K562 (cell line): ENCODE results near the gene USP16. TPM values are rescaled to one million over a fixed set of nuclear protein-coding genes. Genes with fewer than 3 reads are reported as not detected.

Experiments
- ATF3 ChIP-seq, 2 experiments: fragments of 450-650 bp in 1 of 2; sonication (generic) in 1 of 2; formaldehyde crosslinking in 1 of 2; IDR thresholded peaks in 1 of 2; conservative IDR thresholded peaks in 1 of 2; 2 replicates each; pipeline versions ENCODE4 v1.6.1 to v1.8.1; 2016 to 2023; ENCODE audit warnings: mild to moderate bottlenecking in 2 of 2, moderate library complexity in 2 of 2, inconsistent platforms in 1 of 2, missing genetic modification reagents in 1 of 2
- BRF1 ChIP-seq: IDR thresholded peaks from 3 replicates; pipeline ENCODE4 v1.6.1; 2011; ENCODE audit warnings: borderline replicate concordance, mild to moderate bottlenecking; ENCODE audit not compliant: insufficient read length; ENCODE audit errors: extremely low read depth
- CBFB ChIP-seq: sonication (generic); formaldehyde crosslinking; IDR thresholded peaks from 2 replicates; pipeline ENCODE4 v1.4.0; 2020; ENCODE audit warnings: mild to moderate bottlenecking, missing genetic modification reagents
- CBX1 ChIP-seq: sonication (generic); IDR thresholded peaks from 2 replicates; pipeline ENCODE4 v1.6.1; 2016; ENCODE audit warnings: antibody characterized with exemption, low read depth, mild to moderate bottlenecking
- DEAF1 ChIP-seq: fragments of 450-650 bp; formaldehyde crosslinking; IDR thresholded peaks from 2 replicates; pipeline ENCODE4 v1.4.0; 2020; ENCODE audit warnings: mild to moderate bottlenecking, moderate library complexity
- FOXK1 ChIP-seq: sonication (generic); formaldehyde crosslinking; IDR thresholded peaks from 2 replicates; pipeline ENCODE4 v1.8.0; 2022; ENCODE audit warnings: missing genetic modification reagents, mild to moderate bottlenecking, borderline replicate concordance
- GATAD2B ChIP-seq: fragments of 450-650 bp; IDR thresholded peaks from 2 replicates; pipeline ENCODE4 v1.6.1; 2017; ENCODE audit warnings: mild to moderate bottlenecking, borderline replicate concordance
- KDM2B ChIP-seq: fragments of 250-450 bp; sonication (Bioruptor Pico); IDR thresholded peaks from 2 replicates; pipeline ENCODE4 v1.8.0; 2021; ENCODE audit warnings: mild to moderate bottlenecking, moderate library complexity
- MBD2 ChIP-seq: sonication (generic); IDR thresholded peaks from 2 replicates; pipeline ENCODE4 v1.6.1; 2016; ENCODE audit warnings: low read depth, borderline replicate concordance
- MCM5 ChIP-seq: fragments of 450-650 bp; IDR thresholded peaks from 2 replicates; pipeline ENCODE4 v1.6.1; 2016; ENCODE audit warnings: low read depth
- NCOA2 ChIP-seq, 2 experiments: fragments of 450-650 bp; IDR thresholded peaks; 2 replicates each; pipeline ENCODE4 v1.6.1; 2018; ENCODE audit warnings: mild to moderate bottlenecking in 2 of 2, moderate library complexity in 1 of 2; ENCODE audit not compliant: partially characterized antibody in 2 of 2
- NFE2L1 ChIP-seq: fragments of 450-650 bp; IDR thresholded peaks from 2 replicates; pipeline ENCODE4 v1.6.1; 2016; ENCODE audit warnings: missing genetic modification characterization, low read depth, mild to moderate bottlenecking, missing compliant biosample characterization, moderate library complexity, borderline replicate concordance
- NR0B1 ChIP-seq: fragments of 450-650 bp; IDR thresholded peaks from one replicate; pipeline ENCODE4 v1.6.1; 2018; ENCODE audit warnings: mild to moderate bottlenecking, moderate library complexity; ENCODE audit not compliant: partially characterized antibody
- PHF20 ChIP-seq: fragments of 450-650 bp; IDR thresholded peaks from 2 replicates; pipeline ENCODE4 v1.6.1; 2018; ENCODE audit not compliant: partially characterized antibody
- SMARCE1 ChIP-seq: fragments of 450-650 bp; IDR thresholded peaks from 2 replicates; pipeline ENCODE4 v1.7.1; 2016; ENCODE audit warnings: mild to moderate bottlenecking
- TAF9B ChIP-seq: fragments of 450-650 bp; IDR thresholded peaks from 2 replicates; pipeline ENCODE4 v1.6.1; 2018; ENCODE audit warnings: mild to moderate bottlenecking; ENCODE audit not compliant: partially characterized antibody
- TFE3 ChIP-seq: fragments of 450-650 bp; formaldehyde crosslinking; IDR thresholded peaks from 2 replicates; pipeline ENCODE4 v1.4.0; 2020; ENCODE audit warnings: mild to moderate bottlenecking, mixed read lengths
- ZNF512 ChIP-seq: IDR thresholded peaks from 2 replicates; pipeline ENCODE4 v1.6.1; 2016; ENCODE audit warnings: missing genetic modification characterization, missing compliant biosample characterization
- ZNF766 ChIP-seq: fragments of 200-800 bp; sonication (Bioruptor generic); conservative IDR thresholded peaks from 2 replicates; pipeline ENCODE4 v1.6.1; 2016; ENCODE audit warnings: missing genetic modification characterization, missing compliant biosample characterization
- polyA plus RNA-seq, 8 experiments: library from polyadenylated mRNA; depleted of rRNA in 4 of 8; stranded (reverse) in 5 of 8; unstranded in 3 of 8; fragments of >200 nt; fragmentation: Nextera tagmentation in 2 of 8; fragmentation: Illumina TruSeq in 1 of 8; extraction: Ambion mirVana in 2 of 8; extraction: Trizol in 1 of 8; gene quantifications; 2 replicates each; pipeline versions ENCODE4 v1.2.1 to v1.2.3, GENCODE V29; 2011 to 2014; ENCODE audit warnings: inconsistent platforms in 1 of 8, missing spikeins in 1 of 8
- total RNA-seq, 7 experiments: library from RNA; depleted of rRNA in 6 of 7; stranded (reverse); fragments of >200 nt in 6 of 7; fragmentation: Illumina TruSeq in 2 of 7; extraction: Trizol in 2 of 7; gene quantifications; 2 replicates each; pipeline versions ENCODE4 v1.2.1 to v1.2.3, GENCODE V29; 2011 to 2021; ENCODE audit warnings: low replicate concordance in 1 of 7

The USP16 gene
- total and polyA plus RNA-seq, 9 of the 15 experiments (the other 6 are each of a cell fraction or from before 2014, with no cell fraction given): 38.4 to 90.9 (median 62.8) TPM

- TF ChIP-seq BRF1 (no peak), PHF20 (peak; percentile 93), FOXK1 (CRISPR knock-in tag) (peak; percentile 48; the same call in 1 of the 2 replicates), ATF3 (IDR thresholded peaks at IDR 0.05) (peak; percentile 58; the same call in 1 of the 2 replicates), ATF3 (CRISPR knock-in tag; conservative IDR thresholded peaks at IDR 0.05) (peak; percentile 67), SMARCE1 (0 out of 2 replicates have a peak, but pooled peaks have one; percentile 18), NR0B1 (no peak), MBD2 (peak; percentile 78), NCOA2 (IDR thresholded peaks at IDR 0.05; ENCODE audit: partially characterized antibody in 2 of 2) (no peak), TFE3 (CRISPR knock-in tag) (no peak), CBFB (peak; percentile 86; the same call in 1 of the 2 replicates), GATAD2B (no peak), CBX1 (no peak; the same call in 1 of the 2 replicates), KDM2B (CRISPR knock-in tag) (no peak; the same call in none of the 2 replicates), DEAF1 (CRISPR knock-in tag) (no peak), ZNF766 (CRISPR knock-in tag) (peak; percentile 55), MCM5 (no peak), ZNF512 (tag) (no peak), NFE2L1 (no peak), TAF9B (peak; percentile 92)
These were observed 21.9 kb upstream of the USP16 start (continued) for GRCh38 chr21:29002442-29003144.
